Right cardiac atrium (tissue), 5 donors: ENCODE measurements around the gene ATP7B. TPM values are rescaled to one million over a fixed set of nuclear protein-coding genes. Genes with fewer than 3 reads are reported as not detected.
A peak's percentile ranks its signal among the peaks of the same experiment; 100 is the strongest.

Source experiments
- ATAC-seq, 2 donors: fragments of 200-7000 bp; cut with Tn5 transposase; one replicate each; pipeline versions ENCODE4 v1.8.0 to v1.9.1; 2020; ENCODE audit warnings: moderate library complexity in 2 of 2, mild to moderate bottlenecking in 1 of 2
- DNase-seq, 3 donors: peaks; one replicate each; pipeline ENCODE4 v3.0.0-alpha.2; 2020
- H3K27ac ChIP-seq: one replicate; pipeline ENCODE4 v1.5.1; 2013; ENCODE audit warnings: mild to moderate bottlenecking, low read length, control low read depth, moderate library complexity
- H3K27me3 ChIP-seq: one replicate; pipeline ENCODE4 v1.6.1; 2013; ENCODE audit not compliant: control insufficient read depth, insufficient read depth
- H3K4me1 ChIP-seq: one replicate; pipeline ENCODE4 v1.6.1; 2013; ENCODE audit warnings: low read length; ENCODE audit not compliant: control insufficient read depth, insufficient read depth
- H3K4me3 ChIP-seq: one replicate; pipeline ENCODE4 v1.5.1; 2013; ENCODE audit warnings: low read length, control low read depth
- H3K9me3 ChIP-seq: one replicate; pipeline ENCODE4 v1.6.1; 2013; ENCODE audit warnings: low read length; ENCODE audit not compliant: control insufficient read depth
- WGBS: extraction: QIAGEN DNeasy Blood & Tissue Kit; methylation state at CpG from one replicate; pipeline ENCODE4 v1.1.7; 2013; 5-methylcytosine and 5-hydroxymethylcytosine counted together
- intact Hi-C, 4 donors: fragments of 100-400 bp; cut with DNase I; formaldehyde crosslinking; loops; one replicate each; pipeline versions ENCODE4 v1.11.0 to v1.14.0; 2022 to 2023
- polyA plus RNA-seq: library from polyadenylated mRNA; stranded (reverse); fragments of 200-250 nt; gene quantifications from one replicate; pipeline ENCODE4 v1.2.3, GENCODE V29; 2013
- total RNA-seq, 4 donors: library from RNA; stranded (reverse); fragmentation: NEBNext Ultra II Directional; extraction: Animal tissue kit (Norgen Biotek cat#: 25700); gene quantifications; one replicate each; pipeline ENCODE4 v1.2.1, GENCODE V29; 2021
- donor health status: healthy with polysubstance abuse.
- donor health status: DM: no; HTN: yes; CAD: no.
- donor health status: DM: no; HTN: no; CAD: no.
- donor health status: DM: no; HTN: yes; CAD: no; lungs with severe emphysema.
- donor health status: DM: yes; HTN: yes; CAD: no.

The ATP7B gene
- total and polyA plus RNA-seq, 5 donors: 2.4 to 6.4 (median 5.5) TPM

- Histone ChIP-seq H3K9me3 (no peaks in the 10 kb centered on the region), H3K27ac (no peak overlapping the region), H3K4me3 (no peak overlapping the region), H3K4me1 (peaks cover 2% of the 10 kb centered on the region), H3K27me3 (no peaks in the 10 kb centered on the region)
- DNase-seq (no peak), ATAC-seq (no peak)
- WGBS: 100% methylated on average over 1 of the region's 1 CpG
- intact Hi-C loops: no loop called here
Measured at GRCh38 chr13:52027832-52028231, 16.6 kb upstream of the ATP7B start.

- Histone ChIP-seq H3K27ac (no peak overlapping the region), H3K9me3 (no peaks in the 10 kb centered on the region), H3K4me1 (peaks cover 2% of the 10 kb centered on the region), H3K27me3 (no peaks in the 10 kb centered on the region), H3K4me3 (no peak overlapping the region)
- no peak for ATAC-seq
- DNase-seq: no peak
- 97% methylated on average over 3 of the region's 3 CpGs for WGBS
- intact Hi-C loops: no loop called here
Measured at GRCh38 chr13:52026246-52026626, 15.0 kb upstream of the ATP7B start.

- intact Hi-C loops: no loop called here
- over 99% methylated on average over 8 of the region's 8 CpGs for WGBS
- no peak for ATAC-seq
Measured at GRCh38 chr13:52025475-52026245, 14.4 kb upstream of the ATP7B start.

GRCh38 chr13:52024481-52024880 lies 13.2 kb upstream of the ATP7B start, which contains the start of gene UTP14C:
TSS of gene UTP14C (plus strand) at chr13:52024691. CDS start at chr13:52028805, 4,114 bp downstream.
- Histone ChIP-seq H3K4me1 (peaks cover 2% of the 10 kb centered on the region), H3K27ac (no peak within 1 kb of the TSS), H3K27me3 (no peaks in the 10 kb centered on the region), H3K9me3 (no peaks in the 10 kb centered on the region), H3K4me3 (no peak within 1 kb of the TSS)
- WGBS: 96% methylated on average over 3 of the region's 3 CpGs
- intact Hi-C loops: no loop called here
- DNase-seq (no peak), ATAC-seq (no peak)

More at GRCh38 chr13:52025475-52026245, 14.4 kb upstream of the ATP7B start:
- DNase-seq: no peak
- no peak overlapping the region for H3K27ac ChIP-seq
- H3K4me1 ChIP-seq: peaks cover 2% of the 10 kb centered on the region
- H3K9me3 ChIP-seq: no peaks in the 10 kb centered on the region
- no peak overlapping the region for H3K4me3 ChIP-seq
- no peaks in the 10 kb centered on the region for H3K27me3 ChIP-seq

GRCh38 chr13:52022356-52022755 lies 11.1 kb upstream of the ATP7B start:
- ATAC-seq (no peak), DNase-seq (no peak)
- peaks cover 2% of the 10 kb centered on the region for H3K4me1 ChIP-seq
- intact Hi-C loops: no loop called here
- WGBS: 98% methylated on average over 2 of the region's 2 CpGs
- H3K9me3 ChIP-seq: no peaks in the 10 kb centered on the region
- no peaks in the 10 kb centered on the region for H3K27me3 ChIP-seq
- no peak overlapping the region for H3K27ac ChIP-seq
- H3K4me3 ChIP-seq: no peak overlapping the region

GRCh38 chr13:52020191-52020590 lies 8.9 kb upstream of the ATP7B start:
- H3K27ac ChIP-seq: no peak overlapping the region
- no peaks in the 10 kb centered on the region for H3K4me1 ChIP-seq
- DNase-seq: no peak
- intact Hi-C loops: no loop called here
- no peaks in the 10 kb centered on the region for H3K9me3 ChIP-seq
- H3K4me3 ChIP-seq: no peak overlapping the region
- ATAC-seq: no peak
- no peaks in the 10 kb centered on the region for H3K27me3 ChIP-seq
- WGBS: 92% methylated on average over 3 of the region's 3 CpGs

GRCh38 chr13:52016296-52016695 lies 5.0 kb upstream of the ATP7B start:
- WGBS: 97% methylated on average over 3 of the region's 3 CpGs
- Histone ChIP-seq H3K4me1 (no peaks in the 10 kb centered on the region), H3K4me3 (no peak overlapping the region), H3K27ac (no peak overlapping the region), H3K9me3 (no peaks in the 10 kb centered on the region), H3K27me3 (no peaks in the 10 kb centered on the region)
- DNase-seq (no peak), ATAC-seq (no peak)
- intact Hi-C loops: no loop called here

DNA sequence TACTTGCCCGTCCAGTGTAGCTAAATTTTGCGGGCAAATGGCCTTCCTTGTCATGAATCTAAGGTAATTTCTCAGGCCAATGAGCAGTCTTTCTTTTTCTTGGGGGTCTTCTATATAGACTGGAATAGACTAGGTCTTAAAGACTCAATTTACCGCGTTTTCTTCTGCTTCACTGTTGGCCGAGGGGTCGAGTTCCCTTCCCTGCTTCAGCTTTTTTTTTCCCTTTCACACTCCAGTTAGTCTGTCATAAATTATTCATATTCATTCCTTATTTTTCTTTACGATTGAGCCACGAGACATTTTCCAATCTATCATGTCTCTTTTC lies 1.2 kb upstream of the ATP7B start:
- intact Hi-C loops: no loop called here
- 0% methylated on average over 8 of the region's 8 CpGs for WGBS
- ATAC-seq: no peak
- DNase-seq: no peak
- Histone ChIP-seq H3K4me3 (peak overlapping the region; percentile 57), H3K27ac (peak overlapping the region; percentile 61), H3K27me3 (no peaks in the 10 kb centered on the region), H3K9me3 (no peaks in the 10 kb centered on the region), H3K4me1 (no peaks in the 10 kb centered on the region)

DNA sequence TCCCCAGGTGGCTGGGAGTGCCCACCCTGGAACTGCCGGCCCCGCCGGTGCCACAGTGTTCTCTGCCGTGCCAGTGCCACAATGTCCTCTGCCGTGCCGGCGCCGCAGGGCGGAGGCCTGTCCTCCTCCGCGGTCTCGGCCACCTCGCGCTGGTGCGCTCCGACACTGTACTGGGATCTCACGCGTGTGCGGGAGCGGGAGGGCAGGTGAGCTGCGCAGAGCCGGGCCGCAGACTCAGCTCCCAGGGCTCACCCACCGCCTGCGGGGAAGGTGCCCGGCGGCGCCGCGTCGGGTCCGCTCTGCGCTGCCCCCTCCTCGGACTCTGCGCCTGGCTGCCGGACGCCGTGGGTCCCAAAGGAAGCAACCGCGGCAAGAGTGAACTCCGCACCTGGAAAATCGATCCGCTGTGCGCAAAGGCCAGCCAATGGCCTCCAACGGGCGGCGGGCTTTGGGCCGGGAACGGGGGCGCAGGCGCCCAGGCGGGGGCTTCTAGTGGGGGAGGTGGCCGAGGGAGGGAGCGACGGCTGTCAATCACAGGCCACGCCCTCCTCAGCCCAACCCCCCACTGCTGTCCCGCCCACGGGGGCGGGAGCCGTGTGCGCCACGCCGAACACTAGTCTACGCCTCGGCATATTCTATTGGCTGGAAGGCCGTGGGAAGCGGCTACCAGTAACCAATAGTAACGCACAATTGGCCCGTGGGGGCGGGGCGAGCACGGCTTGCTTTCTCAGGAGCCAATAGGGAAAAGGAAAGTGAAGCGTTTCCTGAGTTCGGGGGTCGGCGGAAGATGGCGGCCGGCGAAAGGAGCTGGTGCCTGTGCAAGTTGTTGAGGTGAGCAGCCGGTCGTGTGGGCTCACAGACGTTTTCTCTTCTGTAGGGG lies 622 bp upstream of the ATP7B start, which contains the start of gene ALG11:
Gene ALG11, plus strand, starts transcription at position 767 of the 880 bp plus-strand sequence. Its CDS starts 21 bp downstream, at position 788.
- Histone ChIP-seq H3K9me3 (no peaks in the 10 kb centered on the region), H3K27me3 (no peaks in the 10 kb centered on the region), H3K4me1 (no peaks in the 10 kb centered on the region), H3K4me3 (peak within 1 kb of the TSS; percentile 57), H3K27ac (peak within 1 kb of the TSS; percentile 61)
- peak; percentile 100 for ATAC-seq
- intact Hi-C loops: no loop called here
- WGBS: under 1% methylated on average over 82 of the region's 82 CpGs
- peak; percentile 99 to 100 (median 100) for DNase-seq

- Histone ChIP-seq H3K4me1 (no peaks in the 10 kb centered on the region), H3K9me3 (no peaks in the 10 kb centered on the region), H3K27me3 (no peaks in the 10 kb centered on the region), H3K27ac (no peak overlapping the region), H3K4me3 (no peak overlapping the region)
- intact Hi-C loops: loop anchor here in 1 of 4 donors (10.0 kb wide), 1 partner anchor 115 kb away; the partner anchor contains the start of gene NEK5
- DNase-seq (no peak), ATAC-seq (no peak)
- 54% methylated on average over 6 of the region's 6 CpGs for WGBS
Measured at GRCh38 chr13:52009946-52010345, 1.3 kb downstream of the ATP7B start.
